AG04450 (cell line): ENCODE measurements around the gene SLC66A1. TPM values are rescaled to one million over a fixed set of nuclear protein-coding genes. Genes with fewer than 3 reads are reported as not detected.

Source experiments
- CTCF ChIA-PET: fragments of 300-600, 350-600 bp; formaldehyde crosslinking; extraction: SDS; loops from one replicate; lab custom pipeline; 2022; ENCODE audit warnings: antibody characterized with exemption, inconsistent platforms; lab: Charles Lee
- POLR2A ChIA-PET: fragments of 350-600 bp; formaldehyde crosslinking; extraction: SDS; loops from one replicate; lab custom pipeline; 2021; ENCODE audit warnings: antibody characterized with exemption, inconsistent platforms; lab: Yijun Ruan, JAX
- DNase-seq: peaks from one replicate; pipeline ENCODE4 v3.0.0-alpha.2; 2011; ENCODE audit warnings: low read depth, low spot score
- H3K27ac ChIP-seq: one replicate; pipeline ENCODE4 v1.5.1; 2012; ENCODE audit warnings: low read depth, low read length, control low read depth
- H3K27me3 ChIP-seq: one replicate; pipeline ENCODE4 v1.6.0; 2012; ENCODE audit warnings: low read length; ENCODE audit not compliant: control insufficient read depth, insufficient read depth
- H3K4me3 ChIP-seq: 2 replicates; pipeline ENCODE4 v1.5.1; 2011; ENCODE audit warnings: mild to moderate bottlenecking, low read depth, low read length, control low read depth
- H3K9me3 ChIP-seq: 2 replicates; pipeline ENCODE4 v1.5.1; 2012; ENCODE audit warnings: low read length; ENCODE audit not compliant: control insufficient read depth, insufficient read depth
- polyA plus RNA-seq: library from polyadenylated mRNA; depleted of rRNA; stranded (reverse); fragments of >200 nt; gene quantifications from 2 replicates; pipeline ENCODE4 v1.2.3, GENCODE V29; 2011
- TF ChIP-seq, protein P1 (sequence below): IDR thresholded peaks from 2 replicates; pipeline ENCODE4 v1.5.1; 2011; ENCODE audit warnings: low read depth, low read length, control low read depth, inconsistent platforms

SLC66A1 gene
- polyA plus RNA-seq, 1 experiment: 11.5 TPM

GRCh38 chr1:19349999-19350398 lies 37.9 kb downstream of the SLC66A1 start:
- H3K27me3 ChIP-seq: no peaks in the 10 kb centered on the region
- no peak overlapping the region for H3K4me3 ChIP-seq
- DNase-seq: no peak
- ChIA-PET POLR2A (interaction anchor here (0.7 kb wide), 1 partner anchor 119 kb away, joined by 3 read pairs; no protein-coding TSS in a partner anchor), CTCF (interaction anchor here (1.3 to 1.8 kb wide), 2 partner anchors 9 to 301 kb away, joined by 4 to 6 read pairs; no protein-coding TSS in a partner anchor)
- TF ChIP-seq, protein P1, sequence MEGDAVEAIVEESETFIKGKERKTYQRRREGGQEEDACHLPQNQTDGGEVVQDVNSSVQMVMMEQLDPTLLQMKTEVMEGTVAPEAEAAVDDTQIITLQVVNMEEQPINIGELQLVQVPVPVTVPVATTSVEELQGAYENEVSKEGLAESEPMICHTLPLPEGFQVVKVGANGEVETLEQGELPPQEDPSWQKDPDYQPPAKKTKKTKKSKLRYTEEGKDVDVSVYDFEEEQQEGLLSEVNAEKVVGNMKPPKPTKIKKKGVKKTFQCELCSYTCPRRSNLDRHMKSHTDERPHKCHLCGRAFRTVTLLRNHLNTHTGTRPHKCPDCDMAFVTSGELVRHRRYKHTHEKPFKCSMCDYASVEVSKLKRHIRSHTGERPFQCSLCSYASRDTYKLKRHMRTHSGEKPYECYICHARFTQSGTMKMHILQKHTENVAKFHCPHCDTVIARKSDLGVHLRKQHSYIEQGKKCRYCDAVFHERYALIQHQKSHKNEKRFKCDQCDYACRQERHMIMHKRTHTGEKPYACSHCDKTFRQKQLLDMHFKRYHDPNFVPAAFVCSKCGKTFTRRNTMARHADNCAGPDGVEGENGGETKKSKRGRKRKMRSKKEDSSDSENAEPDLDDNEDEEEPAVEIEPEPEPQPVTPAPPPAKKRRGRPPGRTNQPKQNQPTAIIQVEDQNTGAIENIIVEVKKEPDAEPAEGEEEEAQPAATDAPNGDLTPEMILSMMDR: no peak
- H3K9me3 ChIP-seq: no peaks in the 10 kb centered on the region; the same call in 1 of the 2 replicates
- no peak overlapping the region for H3K27ac ChIP-seq

DNA sequence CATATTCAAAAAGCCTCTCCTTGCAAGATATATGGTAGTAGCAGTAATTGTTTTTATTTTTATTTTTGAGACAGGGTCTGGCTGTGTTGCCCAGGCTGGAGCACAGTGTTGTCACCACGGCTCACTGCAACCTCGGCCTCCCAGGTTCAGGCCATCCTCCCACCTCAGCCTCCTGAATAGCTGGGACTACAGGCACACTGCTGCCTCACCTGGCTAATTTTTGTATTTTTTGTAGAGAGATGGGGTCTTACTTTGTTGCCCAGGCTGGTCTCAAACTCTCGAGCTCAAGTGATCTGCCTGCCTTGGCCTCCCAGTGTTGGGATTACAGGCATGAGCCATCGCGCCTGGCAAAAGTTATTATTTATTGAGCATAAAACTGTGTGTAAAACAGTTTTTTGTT lies 38.4 kb downstream of the SLC66A1 start:
- Histone ChIP-seq H3K9me3 (no peaks in the 10 kb centered on the region; the same call in 1 of the 2 replicates), H3K27me3 (no peaks in the 10 kb centered on the region), H3K4me3 (no peak overlapping the region), H3K27ac (no peak overlapping the region)
- no peak for DNase-seq
- TF ChIP-seq, protein P1: no peak
- POLR2A ChIA-PET: interaction anchor here (0.7 kb wide), 1 partner anchor 119 kb away, joined by 3 read pairs; no protein-coding TSS in a partner anchor
- CTCF ChIA-PET: interaction anchor here (0.7 to 1.8 kb wide), 4 partner anchors 9 to 116 kb away, joined by 3 to 6 read pairs (median 4); no protein-coding TSS in a partner anchor

DNA sequence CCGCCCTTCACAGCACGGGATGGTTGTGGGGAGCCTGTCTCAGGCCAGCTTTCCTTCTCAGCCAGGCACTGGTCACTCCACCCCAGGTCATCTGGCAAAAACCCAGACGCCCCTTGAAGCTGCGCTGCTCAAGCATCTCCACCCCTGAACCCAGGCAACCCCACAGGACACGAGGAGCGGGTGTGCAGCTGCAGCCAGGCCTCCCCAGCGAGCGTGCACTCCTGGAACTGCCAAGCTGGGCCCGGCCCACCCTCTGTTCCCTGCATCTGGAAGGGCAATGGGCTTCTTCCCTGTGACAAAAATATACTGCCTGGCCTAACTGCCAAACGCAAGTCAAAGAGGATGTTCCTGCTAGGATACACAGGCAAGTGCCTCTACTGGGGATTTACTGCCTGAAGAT lies 39.7 kb downstream of the SLC66A1 start:
- no peaks in the 10 kb centered on the region for H3K9me3 ChIP-seq
- CTCF ChIA-PET: interaction anchor here (1.1 to 1.3 kb wide), 3 partner anchors 9 to 302 kb away, joined by 3 to 4 read pairs (median 3); no protein-coding TSS in a partner anchor
- DNase-seq: no peak
- H3K4me3 ChIP-seq: no peak overlapping the region
- H3K27ac ChIP-seq: no peak overlapping the region
- POLR2A ChIA-PET: no interaction called here
- TF ChIP-seq, protein P1: no peak
- H3K27me3 ChIP-seq: no peaks in the 10 kb centered on the region

DNA sequence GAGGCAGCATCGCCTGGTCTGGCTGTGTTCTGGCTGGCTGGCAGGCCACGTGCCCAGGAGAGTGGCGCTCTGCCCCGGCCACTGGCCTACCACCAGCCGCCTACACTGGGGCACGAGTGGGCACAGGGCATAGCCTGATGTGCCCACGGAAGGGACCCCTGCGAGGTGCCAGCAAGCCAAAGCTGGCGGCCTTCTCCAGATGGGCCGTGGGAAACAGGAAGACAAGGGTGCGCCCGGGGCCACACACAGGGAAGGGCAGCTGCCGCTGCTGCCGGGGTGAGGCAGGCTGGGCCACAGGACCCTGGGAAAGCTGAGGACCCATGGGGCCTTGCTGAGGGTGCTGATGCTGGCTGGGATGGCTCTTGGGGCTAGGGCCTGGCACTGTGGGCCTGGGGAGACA lies 40.7 kb downstream of the SLC66A1 start:
- H3K27ac ChIP-seq: peak overlapping the region; percentile 31
- H3K4me3 ChIP-seq: no peak overlapping the region
- no peaks in the 10 kb centered on the region for H3K27me3 ChIP-seq
- DNase-seq: no peak
- TF ChIP-seq, protein P1: no peak
- CTCF ChIA-PET: no interaction called here
- no peaks in the 10 kb centered on the region for H3K9me3 ChIP-seq
- POLR2A ChIA-PET: no interaction called here

DNA sequence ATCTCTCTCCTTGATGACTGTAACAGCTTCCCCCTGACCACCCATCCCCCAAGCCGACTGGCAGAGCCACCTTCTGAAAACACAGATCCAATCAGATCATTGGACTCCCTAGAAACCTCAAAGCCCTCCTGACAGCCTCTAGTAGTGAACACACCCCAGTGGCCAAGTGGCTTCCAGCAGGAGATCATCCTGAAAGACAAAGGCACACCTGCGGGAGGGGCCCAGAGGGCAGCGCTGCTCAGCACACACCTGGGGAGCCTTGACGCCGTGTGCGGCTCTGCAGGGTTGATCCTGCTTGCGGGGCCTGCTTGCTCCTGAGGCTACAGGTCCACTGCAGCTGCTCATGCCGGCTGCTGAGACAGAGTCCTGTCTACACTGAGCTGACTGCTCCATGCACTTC lies 41.5 kb downstream of the SLC66A1 start:
- TF ChIP-seq, protein P1: no peak
- CTCF ChIA-PET: interaction anchor here (0.6 to 1.6 kb wide), 2 partner anchors 9 to 12 kb away, joined by 3 to 10 read pairs; no protein-coding TSS in a partner anchor
- Histone ChIP-seq H3K4me3 (no peak overlapping the region), H3K9me3 (no peaks in the 10 kb centered on the region), H3K27me3 (no peaks in the 10 kb centered on the region), H3K27ac (no peak overlapping the region)
- DNase-seq: no peak
- POLR2A ChIA-PET: no interaction called here
